Measurements from ENCODE around the gene MOB3B. TPM values are rescaled to one million over a fixed set of nuclear protein-coding genes. Genes with fewer than 3 reads are reported as not detected.

Gene MOB3B
- total RNA-seq, 1 donor from 2014 or later = 17.8 TPM

DNA sequence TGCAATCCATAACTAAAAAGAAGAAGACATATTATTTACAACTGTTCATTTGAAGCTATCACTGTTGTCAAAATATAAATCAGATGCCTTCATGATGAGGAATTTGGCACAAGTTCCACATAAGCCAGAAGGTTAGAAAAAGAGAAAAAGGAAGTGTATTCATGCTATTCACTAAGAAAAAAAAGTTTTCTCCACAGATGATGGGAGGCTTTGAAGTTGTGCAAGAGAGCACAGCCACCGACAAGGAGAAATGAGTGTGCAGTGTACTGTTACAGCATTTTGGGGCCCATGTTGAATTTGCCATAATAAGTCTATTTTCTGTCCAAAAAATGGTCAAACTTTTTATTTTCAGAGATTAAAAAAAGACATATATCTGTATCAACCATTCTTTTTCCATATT, 38.5 kb downstream of the MOB3B start:
- no peak for TF ChIP-seq CTCF (IDR thresholded peaks at IDR 0.05)
- no peaks in the 10 kb centered on the region for H3K36me3 ChIP-seq
- H3K4me3 ChIP-seq = no peak overlapping the region
- no peak overlapping the region for H3K27ac ChIP-seq
- DNase-seq (no peak), ATAC-seq (peak; percentile 62)
- H3K9me3 ChIP-seq = no peaks in the 10 kb centered on the region
- intact Hi-C loops (cut with DNase I) = no loop called here
- H3K4me1 ChIP-seq = no peaks in the 10 kb centered on the region
- no peaks in the 10 kb centered on the region for H3K27me3 ChIP-seq

DNA sequence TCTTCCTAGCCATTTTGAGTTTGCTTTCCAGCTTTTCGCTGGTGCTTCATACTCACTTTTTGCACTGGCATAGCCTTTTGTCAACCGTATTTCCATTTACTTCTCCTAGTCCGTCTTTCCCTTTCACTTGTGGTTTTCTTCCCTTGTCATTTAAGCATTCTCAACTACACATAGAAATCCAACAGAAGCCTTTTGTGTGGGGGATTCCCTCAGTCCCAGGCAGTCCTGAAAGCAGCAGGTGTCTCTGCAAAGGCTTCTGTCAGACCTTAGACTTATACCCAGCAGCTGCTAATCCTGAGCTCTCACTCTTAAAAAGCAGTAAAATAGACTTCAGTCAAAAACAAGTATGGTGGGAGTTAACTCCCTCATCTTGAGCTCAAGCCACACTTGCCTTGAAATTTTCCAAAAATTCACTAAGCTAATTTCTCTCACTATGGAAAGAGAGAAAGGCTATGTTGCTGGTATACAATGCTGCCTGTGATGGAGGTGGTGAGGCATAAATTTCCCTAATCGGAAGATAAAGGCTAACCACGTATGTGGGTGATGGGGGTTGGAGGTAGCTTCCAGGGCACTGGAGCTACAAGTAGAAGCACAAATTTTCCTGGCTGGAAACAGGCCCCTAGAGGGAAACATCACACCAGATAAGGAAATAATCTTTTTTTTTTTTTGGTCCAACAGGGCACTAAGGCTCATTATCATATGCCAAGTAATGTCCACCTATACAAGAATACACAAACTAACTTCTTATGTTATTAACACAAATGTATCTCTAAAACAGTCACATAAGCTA, 40.3 kb downstream of the MOB3B start:
- intact Hi-C loops (cut with DNase I) = loop anchor here (10.0 kb wide), 1 partner anchor 54 kb away; no protein-coding TSS in a partner anchor
- Histone ChIP-seq H3K4me1 (no peaks in the 10 kb centered on the region), H3K9me3 (no peaks in the 10 kb centered on the region), H3K27ac (no peak overlapping the region), H3K4me3 (no peak overlapping the region), H3K27me3 (no peaks in the 10 kb centered on the region), H3K36me3 (no peaks in the 10 kb centered on the region)
- ATAC-seq (no peak), DNase-seq (no peak)
- no peak for TF ChIP-seq CTCF (IDR thresholded peaks at IDR 0.05)

DNA sequence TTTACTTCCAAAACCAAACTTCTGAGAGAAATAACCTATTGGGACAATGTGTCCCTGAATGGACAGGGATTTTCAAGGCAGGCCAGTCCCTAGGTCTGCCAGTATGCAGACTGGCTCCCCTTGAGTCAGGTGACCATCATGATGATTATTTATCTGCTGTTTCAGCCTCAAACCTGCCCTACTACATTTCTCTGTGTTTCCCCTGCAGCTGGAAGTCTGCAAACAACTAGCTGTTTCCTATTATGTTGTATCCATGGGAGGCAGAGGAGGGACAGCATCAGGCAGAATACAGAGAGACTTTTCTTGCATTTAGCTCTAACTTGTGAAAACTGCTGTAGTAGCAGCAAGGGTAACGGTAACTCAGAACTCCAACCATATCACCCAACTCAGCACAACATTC, 41.7 kb downstream of the MOB3B start:
- Histone ChIP-seq H3K36me3 (no peaks in the 10 kb centered on the region), H3K9me3 (no peaks in the 10 kb centered on the region), H3K27ac (no peak overlapping the region), H3K4me1 (no peaks in the 10 kb centered on the region), H3K27me3 (no peaks in the 10 kb centered on the region), H3K4me3 (no peak overlapping the region)
- ATAC-seq (no peak), DNase-seq (no peak)
- intact Hi-C loops (cut with DNase I) = loop anchor here (10.0 kb wide), 1 partner anchor 53 kb away; no protein-coding TSS in a partner anchor
- no peak for TF ChIP-seq CTCF (IDR thresholded peaks at IDR 0.05)

DNA sequence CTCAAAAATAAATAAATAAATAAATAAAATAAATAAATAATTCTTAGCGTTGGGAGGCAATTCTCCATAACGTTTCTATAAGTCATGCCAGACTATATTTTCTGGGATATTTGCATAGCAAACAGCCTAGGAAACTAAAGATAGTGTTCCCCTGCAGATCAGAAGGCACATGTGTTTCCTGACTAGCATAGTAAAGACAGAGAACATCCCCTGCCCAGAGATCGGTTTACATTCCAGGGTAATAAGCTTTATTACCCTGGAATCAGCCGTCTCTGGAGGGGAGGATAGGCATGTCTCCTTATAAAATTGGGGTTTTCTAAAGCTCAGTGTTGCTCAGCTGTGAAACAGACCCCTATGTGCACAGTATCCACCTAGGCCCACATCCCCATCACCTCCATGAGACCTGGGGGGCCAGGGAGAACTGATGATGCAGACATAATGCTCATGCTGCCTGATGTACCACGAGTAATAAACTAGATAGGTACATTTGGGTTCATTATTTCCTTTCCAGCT, 42.4 kb downstream of the MOB3B start:
- Histone ChIP-seq H3K4me1 (no peaks in the 10 kb centered on the region), H3K27me3 (no peaks in the 10 kb centered on the region), H3K9me3 (no peaks in the 10 kb centered on the region), H3K27ac (no peak overlapping the region), H3K36me3 (no peaks in the 10 kb centered on the region), H3K4me3 (no peak overlapping the region)
- no peak for TF ChIP-seq CTCF (IDR thresholded peaks at IDR 0.05)
- intact Hi-C loops (cut with DNase I) = loop anchor here (10.0 kb wide), 1 partner anchor 52 kb away; no protein-coding TSS in a partner anchor
- DNase-seq = no peak
- no peak for ATAC-seq

DNA sequence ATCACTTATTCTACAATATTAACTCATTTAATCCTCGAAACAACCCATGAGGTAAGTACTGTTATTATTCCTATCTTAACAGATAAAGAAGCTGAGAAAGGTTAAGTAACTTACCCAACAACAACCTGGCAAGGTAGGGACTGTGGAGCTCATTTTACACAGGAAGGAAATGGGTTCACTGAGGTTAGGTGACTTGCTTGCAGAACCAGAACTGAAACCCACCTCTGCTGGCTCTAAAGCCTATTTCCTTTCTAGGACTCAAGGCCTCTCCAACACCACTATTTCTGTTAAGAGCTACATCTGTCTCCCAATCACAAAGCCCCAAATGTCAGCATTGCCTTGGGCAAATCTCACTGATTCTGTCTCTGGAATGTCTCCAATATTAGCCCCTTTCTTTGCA, 44.5 kb downstream of the MOB3B start:
- no peak for TF ChIP-seq CTCF (IDR thresholded peaks at IDR 0.05)
- ATAC-seq = no peak
- Histone ChIP-seq H3K27me3 (no peaks in the 10 kb centered on the region), H3K9me3 (no peaks in the 10 kb centered on the region), H3K4me1 (no peaks in the 10 kb centered on the region), H3K36me3 (no peaks in the 10 kb centered on the region), H3K27ac (no peak overlapping the region), H3K4me3 (no peak overlapping the region)
- intact Hi-C loops (cut with DNase I) = loop anchor here (10.0 kb wide), 1 partner anchor 50 kb away; no protein-coding TSS in a partner anchor
- DNase-seq = no peak

Data from upper lobe of right lung (tissue), 1 donor.